GM19467 (cell line): ENCODE results near the gene ZNF692.
"Not testable (repeated sequence)": the region's sequence is repeated elsewhere in the genome, so short reads cannot be mapped to it uniquely, and the experiment has no call there.

Source experiments
- ATAC-seq: cut with Tn5 transposase; IDR thresholded peaks from one replicate; pipeline ENCODE4 v1.9.1; 2021; ENCODE audit warnings: mild to moderate bottlenecking, moderate library complexity; ENCODE audit not compliant: unreplicated experiment

The ZNF692 gene

GRCh38 chr1:248811514-248812490 is 47.1 kb downstream of the ZNF692 start:
- ATAC-seq: no peak

GRCh38 chr1:248810727-248811513 is 48.0 kb downstream of the ZNF692 start:
- ATAC-seq: no peak

DNA sequence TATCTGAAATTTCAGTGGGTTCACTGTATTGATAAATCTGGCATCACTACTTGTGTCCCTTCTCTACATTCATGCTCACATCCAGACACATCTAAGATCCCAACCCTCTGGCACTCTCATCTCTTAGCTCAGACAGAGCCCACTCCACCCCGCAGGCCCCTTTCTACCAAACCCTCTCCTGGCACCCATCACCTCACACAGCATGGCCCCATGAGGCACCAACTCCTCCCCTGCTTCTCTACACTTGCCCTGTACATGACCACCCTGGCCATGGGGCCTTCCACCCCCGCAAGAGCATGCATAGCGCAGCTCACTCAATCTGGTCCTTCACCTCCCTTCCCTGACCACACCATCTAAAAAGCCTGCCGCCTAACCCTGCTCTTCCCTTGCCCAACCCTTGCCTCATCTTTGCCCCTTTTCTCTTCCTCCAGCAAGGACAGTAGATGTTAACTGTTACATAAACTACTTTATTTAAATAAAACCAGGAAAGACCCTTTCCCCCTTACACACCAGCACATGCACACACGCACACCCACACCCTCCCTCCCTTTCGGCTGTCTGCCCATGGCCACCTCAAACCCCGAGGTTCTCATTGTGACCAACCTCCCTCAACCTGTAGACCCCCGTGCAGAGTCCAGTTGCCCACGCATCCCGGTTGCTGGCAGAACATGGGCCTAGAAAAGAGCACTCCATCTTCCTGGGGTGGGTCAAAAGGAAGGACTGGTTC is 48.7 kb downstream of the ZNF692 start:
- no peak for ATAC-seq

DNA sequence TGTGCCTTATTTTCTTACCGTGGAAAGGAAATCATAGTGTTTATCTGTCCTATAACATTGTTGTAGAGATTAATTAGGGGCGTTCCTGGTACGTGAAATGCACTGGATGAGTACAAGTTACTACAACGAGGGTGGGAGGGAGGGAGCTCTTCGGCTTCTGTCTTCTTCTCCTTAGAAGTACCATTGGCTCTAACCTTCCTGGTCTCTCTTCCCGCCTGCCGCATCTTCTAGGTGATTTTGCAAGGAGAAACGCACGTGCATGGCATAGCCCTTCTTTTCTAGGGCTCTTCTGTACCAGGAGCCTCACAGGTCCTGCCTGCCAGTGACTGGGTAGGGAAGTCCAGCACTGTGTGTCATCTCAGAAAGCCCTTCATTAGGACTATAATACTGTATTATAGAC is 50.0 kb downstream of the ZNF692 start:
- no peak for ATAC-seq

DNA sequence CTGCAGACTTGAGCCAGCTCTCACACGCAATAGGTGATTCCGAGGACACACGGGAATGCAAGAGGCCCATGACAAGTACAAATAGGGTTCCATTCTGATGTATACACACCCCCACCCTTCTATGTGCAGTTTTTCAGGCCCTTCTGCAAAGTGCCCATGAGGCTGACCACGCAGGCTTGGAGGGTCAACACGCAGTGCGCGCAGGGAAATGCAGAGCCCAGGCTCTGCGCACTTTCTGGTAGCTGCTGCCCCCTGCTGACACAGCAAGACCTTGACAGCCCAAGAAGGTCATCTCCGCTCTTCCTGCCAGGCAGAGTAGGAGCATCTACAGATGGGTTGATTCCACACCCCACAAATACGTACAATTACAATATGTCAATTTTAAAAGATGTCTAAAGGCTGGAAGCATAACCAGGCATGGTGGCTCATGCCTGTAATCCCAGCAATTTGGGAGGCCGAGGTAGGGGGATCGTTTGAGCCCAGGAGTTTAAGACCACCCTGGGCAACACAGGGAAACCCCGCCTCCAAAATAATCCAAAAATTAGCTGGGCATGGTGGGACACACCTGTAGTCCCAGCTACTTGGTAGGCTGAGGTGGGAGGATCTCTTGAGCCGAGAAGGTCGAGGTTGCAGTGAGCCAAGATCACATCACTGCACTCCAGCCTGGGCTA is 51.7 kb downstream of the ZNF692 start:
- peak; percentile 55 for ATAC-seq

DNA sequence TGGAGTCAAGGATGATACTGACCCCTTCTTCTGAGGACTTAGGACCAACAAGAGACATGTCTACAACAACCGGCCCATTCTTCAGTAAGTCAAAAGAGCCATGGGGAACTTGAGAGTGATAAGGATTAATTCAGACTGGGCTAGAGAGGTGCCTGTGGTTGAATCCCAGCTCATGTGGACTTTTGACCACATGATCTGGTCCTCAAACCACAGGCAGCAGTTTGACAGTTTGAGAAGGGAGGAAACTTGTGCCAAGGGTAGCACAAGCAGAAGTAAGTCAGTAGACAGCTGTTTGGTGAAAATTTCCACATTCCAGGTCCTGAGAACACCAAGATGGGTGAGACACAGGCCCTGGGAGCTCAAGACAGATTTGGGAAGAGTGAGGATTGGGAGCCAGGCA is 53.0 kb downstream of the ZNF692 start:
- ATAC-seq: no peak

DNA sequence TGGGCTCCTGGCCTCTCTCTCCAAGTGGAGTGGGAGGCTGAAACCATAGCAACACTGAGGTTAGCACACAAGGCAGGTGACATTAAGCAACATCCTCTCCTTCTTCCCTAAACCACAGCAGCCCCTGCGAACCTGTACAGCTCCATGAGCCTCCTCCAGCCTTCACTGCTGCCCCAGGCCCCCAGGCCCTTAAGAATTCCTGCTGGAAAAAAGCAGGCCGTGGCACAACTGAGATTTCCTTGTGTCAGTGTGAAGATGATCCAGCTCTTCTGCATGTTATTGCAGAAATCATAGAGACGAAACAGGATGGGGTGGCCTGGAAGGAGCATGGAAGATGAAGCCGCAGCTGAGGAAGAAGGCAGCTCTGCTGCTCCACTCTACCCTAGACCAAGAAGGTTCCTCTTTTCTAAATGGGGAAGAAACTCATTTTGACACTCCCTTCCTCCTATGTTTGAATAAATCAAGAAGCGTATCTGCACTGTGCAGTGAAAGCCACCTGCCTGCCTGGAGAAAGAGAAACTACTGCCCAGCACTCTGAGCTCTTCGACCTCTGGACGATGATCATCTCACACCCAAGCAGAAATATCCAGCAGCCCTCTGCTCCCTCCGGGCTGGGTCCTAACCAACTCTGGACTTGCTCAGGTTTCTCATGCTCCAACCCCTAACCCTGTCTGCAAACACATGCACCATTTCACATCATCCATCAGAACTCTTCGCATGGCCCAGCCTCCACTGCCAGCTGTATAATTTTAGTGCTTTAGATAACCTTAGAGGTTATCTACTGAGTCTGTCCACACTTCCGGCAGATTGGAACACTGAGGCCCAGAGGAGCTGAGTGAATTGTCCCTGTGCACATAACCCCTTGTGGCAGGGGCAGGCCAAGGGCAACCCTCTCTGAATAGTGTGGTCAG is 53.9 kb downstream of the ZNF692 start:
- peak; percentile 85 for ATAC-seq

- ATAC-seq: not testable (repeated sequence)
These were observed 55.4 kb downstream of the ZNF692 start for GRCh38 chr1:248803501-248803900.

GRCh38 chr1:248802454-248802853 is 56.4 kb downstream of the ZNF692 start:
- ATAC-seq: no peak

- ATAC-seq: no peak
These were observed 58.4 kb downstream of the ZNF692 start for GRCh38 chr1:248800459-248800858.
